ENCODE measurements around the gene HK1. TPM values are rescaled to one million over a fixed set of nuclear protein-coding genes. Genes with fewer than 3 reads are reported as not detected.
A peak's percentile ranks its signal among the peaks of the same experiment; 100 is the strongest.

Gene HK1
- total RNA-seq, 2 donors from 2014 or later, result 186 to 228 TPM

GRCh38 chr10:69366738-69367137 lies 88.4 kb downstream of the HK1 start:
- H3K27ac ChIP-seq, result no peak overlapping the region
- no peaks in the 10 kb centered on the region for H3K9me3 ChIP-seq
- H3K4me1 ChIP-seq, result peaks cover 0 to 38% of the 10 kb centered on the region in 2 donors
- no peak for TF ChIP-seq CTCF (IDR thresholded peaks at IDR 0.05)
- H3K27me3 ChIP-seq, result no peaks in the 10 kb centered on the region
- peaks cover 69% of the 10 kb centered on the region for H3K36me3 ChIP-seq
- H3K4me3 ChIP-seq, result no peak overlapping the region
- DNase-seq (ENCODE audit: low spot score), result no peak

GRCh38 chr10:69367469-69367868 lies 89.2 kb downstream of the HK1 start:
- H3K36me3 ChIP-seq, result peaks cover 70% of the 10 kb centered on the region
- no peak overlapping the region for H3K4me3 ChIP-seq
- TF ChIP-seq CTCF (IDR thresholded peaks at IDR 0.05), result no peak
- no peak for DNase-seq (ENCODE audit: low spot score)
- H3K27ac ChIP-seq, result no peak overlapping the region
- peaks cover 0 to 30% of the 10 kb centered on the region in 2 donors for H3K4me1 ChIP-seq
- no peaks in the 10 kb centered on the region for H3K9me3 ChIP-seq
- no peaks in the 10 kb centered on the region for H3K27me3 ChIP-seq

- H3K27me3 ChIP-seq, result no peaks in the 10 kb centered on the region
- peaks cover 3 to 33% of the 10 kb centered on the region in 2 donors for H3K4me1 ChIP-seq
- no peak for TF ChIP-seq CTCF (IDR thresholded peaks at IDR 0.05)
- H3K27ac ChIP-seq, result peak overlapping the region in 1 of 2 donors; percentile 41
- DNase-seq (ENCODE audit: low spot score), result no peak
- no peaks in the 10 kb centered on the region for H3K9me3 ChIP-seq
- H3K4me3 ChIP-seq, result no peak overlapping the region
- peaks cover 71% of the 10 kb centered on the region for H3K36me3 ChIP-seq
These were observed 94.1 kb downstream of the HK1 start for GRCh38 chr10:69372126-69372980.

GRCh38 chr10:69374242-69374641 lies 95.9 kb downstream of the HK1 start:
- no peak for DNase-seq (ENCODE audit: low spot score)
- Histone ChIP-seq H3K27ac (peak overlapping the region in 1 of 2 donors; percentile 57), H3K4me3 (no peak overlapping the region), H3K9me3 (no peaks in the 10 kb centered on the region), H3K36me3 (peaks cover 70% of the 10 kb centered on the region), H3K27me3 (no peaks in the 10 kb centered on the region), H3K4me1 (peaks cover 3 to 42% of the 10 kb centered on the region in 2 donors)
- TF ChIP-seq CTCF (IDR thresholded peaks at IDR 0.05), result no peak

GRCh38 chr10:69374931-69375306 lies 96.6 kb downstream of the HK1 start:
- TF ChIP-seq CTCF (IDR thresholded peaks at IDR 0.05), result no peak
- Histone ChIP-seq H3K27ac (peak overlapping the region; percentile 57 to 64), H3K36me3 (peaks cover 70% of the 10 kb centered on the region), H3K27me3 (no peaks in the 10 kb centered on the region), H3K4me1 (peaks cover 3 to 42% of the 10 kb centered on the region in 2 donors), H3K4me3 (no peak overlapping the region), H3K9me3 (no peaks in the 10 kb centered on the region)
- no peak for DNase-seq (ENCODE audit: low spot score)
